Calu3 (cell line): Measurements from ENCODE around the gene SLC39A13. TPM values are rescaled to one million over a fixed set of nuclear protein-coding genes. Genes with fewer than 3 reads are reported as not detected.

ENCODE experiments used
- BruUV-seq: library from RNA; stranded (reverse); fragments of 400-500 nt; replicated peaks from 2 replicates; lab custom pipeline; 2021; lab: Mats Ljungman, UMichigan
- CTCF ChIA-PET: fragments of 300-600 bp; sonication (Branson Sonifier 250); formaldehyde crosslinking; loops from one replicate; lab custom pipeline; 2022; ENCODE audit warnings: antibody characterized with exemption; lab: Charles Lee
- DNase-seq: peaks from one replicate; pipeline ENCODE4 v3.0.0; 2022
- H3K27ac Mint-ChIP-seq: one replicate; pipeline ENCODE4 v1.8.0; 2022; ENCODE audit warnings: mixed read lengths; ENCODE audit not compliant: unreplicated experiment
- H3K27me3 Mint-ChIP-seq: one replicate; pipeline ENCODE4 v1.8.0; 2022; ENCODE audit warnings: mixed read lengths; ENCODE audit not compliant: unreplicated experiment
- H3K36me3 Mint-ChIP-seq: one replicate; pipeline ENCODE4 v1.8.0; 2022; ENCODE audit warnings: mild to moderate bottlenecking, moderate library complexity, mixed read lengths; ENCODE audit not compliant: insufficient read depth, unreplicated experiment
- H3K4me1 Mint-ChIP-seq: one replicate; pipeline ENCODE4 v1.8.0; 2022; ENCODE audit warnings: mild to moderate bottlenecking, low read depth, mixed read lengths; ENCODE audit not compliant: unreplicated experiment
- H3K4me3 Mint-ChIP-seq: one replicate; pipeline ENCODE4 v1.8.0; 2022; ENCODE audit warnings: mild to moderate bottlenecking, low read depth, moderate library complexity, mixed read lengths; ENCODE audit not compliant: unreplicated experiment
- H3K9me3 Mint-ChIP-seq: one replicate; pipeline ENCODE4 v1.8.0; 2022; ENCODE audit warnings: low read depth, mixed read lengths; ENCODE audit not compliant: unreplicated experiment
- intact Hi-C: fragments of 100-400 bp; cut with micrococcal nuclease; formaldehyde crosslinking; loops from one replicate; pipeline ENCODE4 v1.10.0; 2022; ENCODE audit not compliant: unreplicated experiment
- total RNA-seq: library from RNA; stranded (reverse); gene quantifications from 2 replicates; pipeline ENCODE4 v1.2.3, GENCODE V29; 2022
- TF ChIP-seq, protein P1 (sequence below): fragments of 200-600 bp; IDR thresholded peaks from one replicate; pipeline ENCODE4 v1.8.0; 2022; ENCODE audit warnings: antibody characterized with exemption; ENCODE audit not compliant: unreplicated experiment

The SLC39A13 gene
- total RNA-seq, 1 experiment from 2014 or later = 24.3 TPM

DNA sequence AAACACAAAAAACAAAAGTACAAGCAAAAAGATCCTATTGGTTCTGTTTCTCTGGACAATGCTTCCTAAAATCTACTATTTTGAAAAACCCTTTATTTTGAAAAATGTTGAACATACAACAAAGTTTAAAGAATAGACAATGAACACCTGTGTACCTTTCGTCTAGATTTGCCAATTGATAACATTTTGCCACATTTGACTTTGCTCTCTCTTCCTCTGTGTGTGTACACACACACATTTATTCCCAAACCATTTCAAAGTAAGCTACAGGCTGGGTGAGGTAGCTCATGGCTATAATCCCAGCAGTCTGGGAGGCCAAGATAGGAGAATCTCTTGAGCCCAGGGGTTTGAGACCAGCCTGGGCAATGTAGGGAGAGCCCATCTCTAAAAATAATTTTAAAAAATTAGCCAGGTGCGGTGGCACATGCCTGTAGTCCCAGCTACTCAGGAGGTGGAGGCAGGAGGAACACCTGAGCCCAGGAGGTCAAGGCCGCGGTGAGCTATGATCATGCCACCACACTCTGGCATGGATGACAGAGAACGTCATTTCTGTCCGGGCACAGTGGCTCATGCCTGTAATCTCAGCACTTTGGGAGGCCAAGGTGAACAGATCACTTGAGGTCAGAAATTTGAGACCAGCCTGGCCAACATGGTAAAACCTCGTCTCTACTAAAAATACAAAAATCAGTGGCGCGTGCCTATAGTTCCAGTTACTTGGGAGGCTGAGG is 23.1 kb downstream of the SLC39A13 start:
- H3K27ac Mint-ChIP-seq = no peak overlapping the region
- CTCF ChIA-PET = no interaction called here

DNA sequence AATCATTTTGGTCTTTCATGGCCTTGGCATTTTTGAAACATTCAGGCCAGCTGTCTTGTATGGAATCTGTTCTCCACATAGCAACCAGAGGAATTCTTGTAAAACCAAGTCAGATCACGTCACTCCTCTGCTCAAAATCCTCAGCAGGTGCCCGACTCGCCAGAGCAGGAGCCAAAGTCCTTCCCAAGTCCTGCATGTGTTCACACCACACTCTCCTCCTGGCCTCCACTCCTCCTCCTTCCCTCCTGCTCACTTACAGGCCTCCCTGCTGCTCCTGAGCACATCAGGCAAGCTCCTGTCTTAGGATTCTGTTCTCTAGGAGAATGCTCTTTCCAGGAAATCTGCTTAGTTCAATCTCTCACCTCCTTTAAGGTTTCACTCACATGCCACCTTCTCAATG is 24.8 kb downstream of the SLC39A13 start:
- H3K4me3 Mint-ChIP-seq = no peak overlapping the region
- DNase-seq = no peak
- no peaks in the 10 kb centered on the region for H3K27me3 Mint-ChIP-seq
- no peaks in the 10 kb centered on the region for H3K9me3 Mint-ChIP-seq
- CTCF ChIA-PET = interaction anchor here (0.6 kb wide), 1 partner anchor 21 kb away, joined by 3 read pairs; no protein-coding TSS in a partner anchor
- H3K4me1 Mint-ChIP-seq = no peaks in the 10 kb centered on the region
- TF ChIP-seq, protein P1, sequence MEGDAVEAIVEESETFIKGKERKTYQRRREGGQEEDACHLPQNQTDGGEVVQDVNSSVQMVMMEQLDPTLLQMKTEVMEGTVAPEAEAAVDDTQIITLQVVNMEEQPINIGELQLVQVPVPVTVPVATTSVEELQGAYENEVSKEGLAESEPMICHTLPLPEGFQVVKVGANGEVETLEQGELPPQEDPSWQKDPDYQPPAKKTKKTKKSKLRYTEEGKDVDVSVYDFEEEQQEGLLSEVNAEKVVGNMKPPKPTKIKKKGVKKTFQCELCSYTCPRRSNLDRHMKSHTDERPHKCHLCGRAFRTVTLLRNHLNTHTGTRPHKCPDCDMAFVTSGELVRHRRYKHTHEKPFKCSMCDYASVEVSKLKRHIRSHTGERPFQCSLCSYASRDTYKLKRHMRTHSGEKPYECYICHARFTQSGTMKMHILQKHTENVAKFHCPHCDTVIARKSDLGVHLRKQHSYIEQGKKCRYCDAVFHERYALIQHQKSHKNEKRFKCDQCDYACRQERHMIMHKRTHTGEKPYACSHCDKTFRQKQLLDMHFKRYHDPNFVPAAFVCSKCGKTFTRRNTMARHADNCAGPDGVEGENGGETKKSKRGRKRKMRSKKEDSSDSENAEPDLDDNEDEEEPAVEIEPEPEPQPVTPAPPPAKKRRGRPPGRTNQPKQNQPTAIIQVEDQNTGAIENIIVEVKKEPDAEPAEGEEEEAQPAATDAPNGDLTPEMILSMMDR = no peak
- H3K36me3 Mint-ChIP-seq = no peaks in the 10 kb centered on the region
- no TSS peak for BruUV-seq
- intact Hi-C loops = no loop called here
- H3K27ac Mint-ChIP-seq = no peak overlapping the region

More for the DNA sequence above, 23.1 kb downstream of the SLC39A13 start:
- peaks cover 9% of the 10 kb centered on the region for H3K36me3 Mint-ChIP-seq
- TF ChIP-seq, protein P1 = no peak
- DNase-seq = no peak
- H3K9me3 Mint-ChIP-seq = no peaks in the 10 kb centered on the region
- BruUV-seq = no TSS peak
- H3K4me1 Mint-ChIP-seq = no peaks in the 10 kb centered on the region
- H3K4me3 Mint-ChIP-seq = no peak overlapping the region
- intact Hi-C loops = no loop called here
- no peaks in the 10 kb centered on the region for H3K27me3 Mint-ChIP-seq

DNA sequence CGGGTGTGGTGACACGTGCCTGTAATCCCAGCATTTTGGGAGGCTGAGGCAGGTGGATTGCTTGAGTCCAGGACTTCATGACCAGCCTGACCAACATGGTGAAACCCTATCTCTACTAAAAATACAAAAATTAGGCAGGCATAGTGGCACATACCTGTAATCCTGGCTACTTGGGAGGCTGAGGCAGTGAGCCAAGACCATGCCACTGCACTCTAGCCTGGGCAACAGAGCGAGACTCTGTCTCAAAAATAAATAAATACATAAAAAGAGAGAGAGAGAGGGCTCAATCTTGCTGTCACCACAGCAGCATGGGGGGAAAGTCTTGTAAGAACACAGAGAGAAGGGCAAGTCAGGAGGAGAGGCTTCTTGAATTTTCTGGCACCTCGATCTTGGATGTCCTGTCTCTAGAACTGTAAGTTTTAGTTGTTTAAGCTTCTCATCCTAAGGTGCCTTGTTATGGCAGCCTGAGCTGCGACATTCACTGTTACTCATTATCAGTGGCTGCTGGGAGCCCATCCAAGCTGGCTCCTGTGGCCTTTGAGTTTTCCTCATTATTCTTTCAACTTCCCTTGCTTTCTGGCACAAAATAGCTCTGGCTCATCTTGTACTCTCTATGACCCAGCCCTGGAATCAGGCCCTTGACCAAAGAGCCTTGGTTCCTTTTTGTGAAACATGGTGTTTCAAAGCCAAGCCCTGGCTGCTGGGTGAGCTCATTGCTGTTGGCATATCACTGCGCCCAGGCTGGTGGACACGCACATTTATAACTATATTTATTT is 25.8 kb downstream of the SLC39A13 start:
- H3K4me1 Mint-ChIP-seq = no peaks in the 10 kb centered on the region
- intact Hi-C loops = no loop called here
- H3K27me3 Mint-ChIP-seq = no peaks in the 10 kb centered on the region
- no peaks in the 10 kb centered on the region for H3K36me3 Mint-ChIP-seq
- no peaks in the 10 kb centered on the region for H3K9me3 Mint-ChIP-seq
- no peak overlapping the region for H3K4me3 Mint-ChIP-seq
- no peak overlapping the region for H3K27ac Mint-ChIP-seq
- TF ChIP-seq, protein P1 = no peak
- no TSS peak for BruUV-seq
- CTCF ChIA-PET = no interaction called here
- no peak for DNase-seq

DNA sequence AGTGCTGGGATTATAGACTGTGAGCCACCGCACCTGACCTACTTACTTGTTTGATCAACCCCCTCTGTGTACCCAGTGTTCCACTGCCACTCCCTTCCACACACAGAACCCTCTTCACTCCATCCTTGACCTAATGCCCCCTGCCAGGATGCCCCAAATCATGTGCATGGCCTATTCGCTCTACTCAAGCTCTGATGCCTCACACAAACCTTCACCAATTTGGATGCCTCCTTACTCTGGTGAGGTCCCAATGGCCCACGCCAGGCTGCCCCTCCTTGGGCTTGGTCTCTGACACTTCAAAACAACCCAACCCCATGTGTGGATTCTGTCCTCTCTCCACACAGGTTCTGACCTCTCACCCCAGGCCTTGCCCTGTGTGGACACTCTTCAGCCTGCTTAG is 27.3 kb downstream of the SLC39A13 start:
- TF ChIP-seq, protein P1 = no peak
- BruUV-seq = no TSS peak
- Mint-ChIP-seq H3K27ac (no peak overlapping the region), H3K4me1 (no peaks in the 10 kb centered on the region), H3K36me3 (no peaks in the 10 kb centered on the region), H3K9me3 (no peaks in the 10 kb centered on the region), H3K4me3 (no peak overlapping the region), H3K27me3 (no peaks in the 10 kb centered on the region)
- no peak for DNase-seq
- CTCF ChIA-PET = no interaction called here
- intact Hi-C loops = no loop called here
